Loucy (cell line): ENCODE results near the gene DLGAP1.

Experiments
- EZH2phosphoT487 ChIP-seq: fragments of 200-600 bp; IDR thresholded peaks from 2 replicates; pipeline ENCODE4 v1.6.1; 2018; ENCODE audit warnings: antibody characterized with exemption, mild to moderate bottlenecking, moderate library complexity, borderline replicate concordance
- TF ChIP-seq, protein P1 (sequence below): fragments of 200-600 bp; sonication (generic); conservative IDR thresholded peaks from 2 replicates; pipeline ENCODE4 v1.5.1; 2014; ENCODE audit warnings: mild to moderate bottlenecking, antibody characterized with exemption, low read length

DNA sequence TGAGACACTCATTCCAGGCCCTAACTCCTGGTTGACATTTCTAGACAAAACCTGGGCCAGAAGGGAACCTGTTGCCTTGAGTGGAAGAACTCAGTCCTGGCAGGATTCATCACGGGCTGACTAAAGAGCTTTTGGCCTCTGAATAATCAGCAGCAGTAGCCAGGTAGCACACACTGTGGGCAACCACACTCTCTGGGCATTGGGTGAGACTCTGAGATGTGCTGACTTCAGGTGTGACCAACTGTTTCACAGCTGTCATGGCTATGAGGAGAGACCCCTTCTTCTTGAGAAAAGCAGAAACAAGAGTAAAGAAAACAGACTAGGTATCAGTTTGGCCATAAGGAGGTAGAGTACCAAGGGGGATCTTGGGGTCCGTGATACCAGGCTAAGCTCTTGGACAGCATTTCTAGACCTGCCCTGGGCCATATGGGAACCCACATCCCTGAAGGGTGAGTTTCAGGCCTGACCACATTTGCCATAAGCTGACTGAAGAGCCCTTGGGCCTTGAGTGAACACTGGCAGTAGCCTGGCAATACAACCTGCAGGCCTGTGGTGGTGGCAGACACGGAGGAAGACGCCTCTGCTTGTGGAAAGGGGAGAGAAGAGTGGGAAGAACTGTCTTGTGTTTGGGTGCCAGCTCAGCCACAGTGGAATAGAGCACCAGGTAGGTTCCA, 230.9 kb downstream of the DLGAP1 start:
- TF ChIP-seq, protein P1, sequence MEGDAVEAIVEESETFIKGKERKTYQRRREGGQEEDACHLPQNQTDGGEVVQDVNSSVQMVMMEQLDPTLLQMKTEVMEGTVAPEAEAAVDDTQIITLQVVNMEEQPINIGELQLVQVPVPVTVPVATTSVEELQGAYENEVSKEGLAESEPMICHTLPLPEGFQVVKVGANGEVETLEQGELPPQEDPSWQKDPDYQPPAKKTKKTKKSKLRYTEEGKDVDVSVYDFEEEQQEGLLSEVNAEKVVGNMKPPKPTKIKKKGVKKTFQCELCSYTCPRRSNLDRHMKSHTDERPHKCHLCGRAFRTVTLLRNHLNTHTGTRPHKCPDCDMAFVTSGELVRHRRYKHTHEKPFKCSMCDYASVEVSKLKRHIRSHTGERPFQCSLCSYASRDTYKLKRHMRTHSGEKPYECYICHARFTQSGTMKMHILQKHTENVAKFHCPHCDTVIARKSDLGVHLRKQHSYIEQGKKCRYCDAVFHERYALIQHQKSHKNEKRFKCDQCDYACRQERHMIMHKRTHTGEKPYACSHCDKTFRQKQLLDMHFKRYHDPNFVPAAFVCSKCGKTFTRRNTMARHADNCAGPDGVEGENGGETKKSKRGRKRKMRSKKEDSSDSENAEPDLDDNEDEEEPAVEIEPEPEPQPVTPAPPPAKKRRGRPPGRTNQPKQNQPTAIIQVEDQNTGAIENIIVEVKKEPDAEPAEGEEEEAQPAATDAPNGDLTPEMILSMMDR, result no peak
- no peak for TF ChIP-seq EZH2phosphoT487
